ENCODE data around the gene CNPY3. TPM values are rescaled to one million over a fixed set of nuclear protein-coding genes. Genes with fewer than 3 reads are reported as not detected.

The CNPY3 gene
- total and polyA plus RNA-seq, 10 of the 15 experiments (the other 5 are each of a cell fraction or from before 2014, with no cell fraction given) = 7.2 to 102 (median 73.6) TPM

GRCh38 chr6:42933205-42933604 is 3.9 kb downstream of the CNPY3 start:
- H3K4me2 ChIP-seq (ENCODE audit: control insufficient read depth, insufficient read depth) = peak overlapping the region; percentile 73
- peak overlapping the region; percentile 31; the same call in 1 of the 2 replicates for H3K27ac ChIP-seq (ENCODE audit: control insufficient read depth, insufficient read depth)
- TSS peak; percentile 4 for BruUV-seq (replicated peaks)
- ATAC-seq (no peak), DNase-seq (ENCODE audit: low read depth, low spot score) (no peak), FAIRE-seq (no peak)
- H3K9ac ChIP-seq (ENCODE audit: control insufficient read depth, insufficient read depth, low read length) = no peak overlapping the region
- peaks cover 54% of the 10 kb centered on the region for H3K79me2 ChIP-seq (ENCODE audit: control insufficient read depth, insufficient read depth, low read length)
- H4K20me1 ChIP-seq (ENCODE audit: control insufficient read depth, insufficient read depth) = peaks cover 12% of the 10 kb centered on the region
- no peaks in the 10 kb centered on the region for H3K9me3 ChIP-seq (replicated peaks; ENCODE audit: control insufficient read depth, insufficient read depth, low read length)
- H2AFZ ChIP-seq (ENCODE audit: control insufficient read depth, low read depth, low read length) = no peak overlapping the region
- TF ChIP-seq ZBTB4 (CRISPR knock-in tag; IDR thresholded peaks at IDR 0.05) = no peak
- no peak for TF ChIP-seq MEF2B (IDR thresholded peaks at IDR 0.05; ENCODE audit: partially characterized antibody, poor library complexity, severe bottlenecking)
- TF ChIP-seq IRF3 (IDR thresholded peaks at IDR 0.05) = no peak
- no peak for TF ChIP-seq ZNF207 (IDR thresholded peaks at IDR 0.05; ENCODE audit: borderline replicate concordance)
- no peak for TF ChIP-seq CUX1 (IDR thresholded peaks at IDR 0.05; ENCODE audit: insufficient replicate concordance, low read depth, low read length)
- intact Hi-C loops (cut with micrococcal nuclease; ENCODE audit: unreplicated experiment) = no loop called here
- H3K36me3 ChIP-seq (ENCODE audit: control insufficient read depth in 2 of 2, insufficient read depth in 2 of 2, low read length in 1 of 2) = peaks cover 22 to 43% of the 10 kb centered on the region in 2 experiments
- SMC1A ChIA-PET (ENCODE audit: uncharacterized antibody, unreplicated experiment) = interaction anchor here (0.6 to 1.0 kb wide), 2 partner anchors 13 to 542 kb away, joined by 3 read pairs; no protein-coding TSS in a partner anchor
- RAD21 ChIA-PET (ENCODE audit: unreplicated experiment) = no interaction called here
- H3K4me1 ChIP-seq (ENCODE audit: control insufficient read depth, insufficient read depth, low read length) = peaks cover 28% of the 10 kb centered on the region
- POLR2A ChIA-PET = interaction anchor here (0.6 to 0.9 kb wide), 2 partner anchors 46 to 89 kb away, joined by 3 read pairs; partner anchors contain the start of genes PEX6 and RRP36
- CTCF ChIA-PET = no interaction called here
- 52% methylated on average over 3 of the region's 3 CpGs for WGBS (ENCODE audit: insufficient coverage, insufficient replicate concordance, low lambda C conversion rate, missing lambda C conversion rate)
- H3K27me3 ChIP-seq (replicated peaks in 1 of 2; ENCODE audit: control insufficient read depth in 2 of 2, insufficient read depth in 2 of 2, low read length in 1 of 2) = no peaks in the 10 kb centered on the region
- H3K4me3 ChIP-seq = peak overlapping the region; percentile 93
- in situ Hi-C loops (cut with MboI) = no loop called here

Measured in GM12878 (cell line).